Measurements from ENCODE around the gene LARGE1. TPM values are rescaled to one million over a fixed set of nuclear protein-coding genes. Genes with fewer than 3 reads are reported as not detected.

LARGE1 gene
- total RNA-seq, 2 donors from 2014 or later: 29.5 to 42.1 TPM

DNA sequence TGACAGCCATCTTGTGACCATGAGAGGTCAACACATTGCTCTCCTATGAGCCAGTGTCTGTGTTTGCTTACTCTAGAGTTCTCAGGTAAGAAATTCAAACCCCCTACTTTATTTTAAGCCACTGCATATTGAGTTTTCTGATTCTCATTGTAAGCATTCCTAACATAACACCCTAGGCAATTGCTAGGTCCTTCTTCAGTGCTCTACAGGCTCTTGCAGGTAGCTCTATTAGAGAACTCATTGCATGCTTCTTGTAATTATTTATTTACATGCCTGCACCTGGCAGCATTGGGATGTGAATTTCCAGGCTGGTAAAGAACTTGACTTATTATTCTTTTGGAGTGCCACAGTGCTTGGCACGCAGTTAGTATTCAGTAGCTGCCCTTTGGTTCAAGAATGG is 573.3 kb downstream of the LARGE1 start:
- no peak for DNase-seq (ENCODE audit: low spot score)
- Histone ChIP-seq H3K36me3 (no peaks in the 10 kb centered on the region), H3K27ac (no peak overlapping the region), H3K4me1 (ENCODE audit: control insufficient read depth in 1 of 2, low read depth in 2 of 2) (no peaks in the 10 kb centered on the region), H3K4me3 (no peak overlapping the region), H3K27me3 (replicated peaks; ENCODE audit: insufficient read depth) (no peaks in the 10 kb centered on the region), H3K9me3 (no peaks in the 10 kb centered on the region)
- no peak for ATAC-seq (ENCODE audit: insufficient number of reproducible peaks, low FRiP score, low read depth)
- TF ChIP-seq, protein P1, sequence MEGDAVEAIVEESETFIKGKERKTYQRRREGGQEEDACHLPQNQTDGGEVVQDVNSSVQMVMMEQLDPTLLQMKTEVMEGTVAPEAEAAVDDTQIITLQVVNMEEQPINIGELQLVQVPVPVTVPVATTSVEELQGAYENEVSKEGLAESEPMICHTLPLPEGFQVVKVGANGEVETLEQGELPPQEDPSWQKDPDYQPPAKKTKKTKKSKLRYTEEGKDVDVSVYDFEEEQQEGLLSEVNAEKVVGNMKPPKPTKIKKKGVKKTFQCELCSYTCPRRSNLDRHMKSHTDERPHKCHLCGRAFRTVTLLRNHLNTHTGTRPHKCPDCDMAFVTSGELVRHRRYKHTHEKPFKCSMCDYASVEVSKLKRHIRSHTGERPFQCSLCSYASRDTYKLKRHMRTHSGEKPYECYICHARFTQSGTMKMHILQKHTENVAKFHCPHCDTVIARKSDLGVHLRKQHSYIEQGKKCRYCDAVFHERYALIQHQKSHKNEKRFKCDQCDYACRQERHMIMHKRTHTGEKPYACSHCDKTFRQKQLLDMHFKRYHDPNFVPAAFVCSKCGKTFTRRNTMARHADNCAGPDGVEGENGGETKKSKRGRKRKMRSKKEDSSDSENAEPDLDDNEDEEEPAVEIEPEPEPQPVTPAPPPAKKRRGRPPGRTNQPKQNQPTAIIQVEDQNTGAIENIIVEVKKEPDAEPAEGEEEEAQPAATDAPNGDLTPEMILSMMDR (IDR thresholded peaks at IDR 0.05): no peak

DNA sequence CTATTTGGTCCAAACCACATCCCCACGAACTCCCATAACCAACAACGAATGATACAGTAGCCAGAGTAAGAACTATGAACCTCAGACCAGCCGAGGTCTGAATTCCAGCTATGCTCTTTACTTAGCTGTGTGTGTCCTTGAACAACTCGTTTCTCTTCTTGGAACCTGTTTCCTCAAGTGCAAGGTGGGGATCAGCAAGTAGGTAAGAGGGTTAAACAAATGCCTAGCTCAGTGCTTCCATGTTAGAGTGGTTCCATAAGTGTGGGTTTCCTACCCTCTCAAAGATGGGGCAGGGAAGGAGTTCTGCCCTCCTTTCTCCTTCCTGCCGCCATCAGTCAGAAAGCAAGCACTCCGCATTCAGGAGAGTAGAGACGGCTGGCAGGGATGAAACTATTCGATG is 578.7 kb downstream of the LARGE1 start:
- Histone ChIP-seq H3K9me3 (no peaks in the 10 kb centered on the region), H3K27me3 (replicated peaks; ENCODE audit: insufficient read depth) (no peaks in the 10 kb centered on the region), H3K36me3 (peaks cover under 1% of the 10 kb centered on the region), H3K4me3 (no peak overlapping the region), H3K27ac (no peak overlapping the region), H3K4me1 (ENCODE audit: control insufficient read depth in 1 of 2, low read depth in 2 of 2) (no peaks in the 10 kb centered on the region)
- ATAC-seq (ENCODE audit: insufficient number of reproducible peaks, low FRiP score, low read depth) (no peak), DNase-seq (ENCODE audit: low spot score) (no peak)
- TF ChIP-seq, protein P1 (IDR thresholded peaks at IDR 0.05): no peak

DNA sequence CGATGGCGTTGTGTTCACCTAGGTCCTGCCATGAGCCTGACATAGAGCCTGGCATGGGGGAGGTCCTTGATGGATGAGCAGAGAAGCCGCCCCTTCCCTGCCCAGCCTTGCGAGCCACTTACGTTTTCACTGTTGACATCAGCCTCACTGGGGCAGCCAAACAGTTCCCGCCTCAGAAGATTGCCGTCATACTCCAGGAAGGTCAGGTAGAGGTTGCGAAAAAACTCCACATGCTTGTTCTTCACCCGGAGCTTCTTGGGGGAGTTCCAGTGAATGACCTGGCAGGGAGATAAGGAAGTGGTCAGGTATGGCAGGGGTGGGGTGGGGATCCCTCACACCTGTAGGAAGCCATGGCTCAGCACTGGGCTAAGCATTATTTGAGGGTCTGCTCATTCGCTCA is 582.8 kb downstream of the LARGE1 start:
- Histone ChIP-seq H3K4me3 (no peak overlapping the region), H3K27me3 (replicated peaks; ENCODE audit: insufficient read depth) (no peaks in the 10 kb centered on the region), H3K9me3 (no peaks in the 10 kb centered on the region), H3K36me3 (peaks cover 6% of the 10 kb centered on the region), H3K4me1 (ENCODE audit: control insufficient read depth in 1 of 2, low read depth in 2 of 2) (no peaks in the 10 kb centered on the region), H3K27ac (no peak overlapping the region)
- no peak for DNase-seq (ENCODE audit: low spot score)
- TF ChIP-seq, protein P1 (IDR thresholded peaks at IDR 0.05): no peak
- no peak for ATAC-seq (ENCODE audit: insufficient number of reproducible peaks, low FRiP score, low read depth)

DNA sequence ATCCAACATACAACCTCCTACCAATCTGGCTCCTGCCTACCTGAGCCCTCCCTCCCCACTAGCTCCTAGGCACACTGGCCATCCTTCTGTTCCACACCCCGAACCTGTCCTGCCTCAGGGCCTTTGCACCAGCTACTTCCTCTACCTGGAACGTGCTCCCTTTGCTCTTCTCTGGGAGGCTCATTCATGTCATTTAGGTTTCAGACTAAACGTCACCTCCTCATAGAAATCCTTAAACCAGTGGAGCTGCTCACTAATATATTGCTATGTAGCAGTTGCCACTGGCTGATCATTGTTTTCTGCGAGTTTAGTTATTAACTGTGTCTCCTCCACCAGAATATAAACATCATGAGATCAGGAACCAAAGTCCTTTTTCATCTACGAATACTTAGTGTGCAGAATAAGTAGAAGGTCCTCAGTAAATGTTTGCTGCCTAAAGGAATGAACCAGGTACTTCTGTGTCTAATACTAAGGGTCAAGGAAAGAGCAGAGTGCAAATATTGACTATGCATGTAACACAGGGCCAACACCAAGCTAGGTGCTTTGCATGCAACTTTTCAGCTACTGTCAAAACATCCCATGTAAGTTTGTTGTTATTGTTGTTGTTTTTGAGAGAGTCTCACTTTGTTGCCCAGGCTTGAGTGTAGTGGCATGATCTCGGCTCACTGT is 584.5 kb downstream of the LARGE1 start:
- peaks cover 6% of the 10 kb centered on the region for H3K36me3 ChIP-seq
- DNase-seq (ENCODE audit: low spot score): no peak

DNA sequence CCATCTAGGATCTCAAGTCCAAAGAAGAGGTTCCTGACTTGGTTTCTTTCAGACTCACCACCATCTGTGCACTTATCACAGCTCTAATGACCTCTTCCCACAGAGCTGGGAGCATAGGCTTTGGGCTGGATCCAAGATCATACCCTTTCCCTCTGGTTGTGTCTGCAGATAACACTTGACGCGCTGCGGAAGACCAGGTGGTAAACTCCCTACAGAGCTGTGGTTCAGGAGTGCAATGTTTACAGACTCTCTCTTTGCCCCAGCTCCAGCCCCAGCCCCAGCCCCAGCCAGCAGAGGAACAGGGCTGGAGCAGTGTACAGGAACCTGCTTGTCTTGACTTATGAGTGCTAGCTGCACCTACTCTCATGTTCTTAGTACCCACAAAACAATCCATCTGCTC is 587.7 kb downstream of the LARGE1 start:
- Histone ChIP-seq H3K36me3 (peaks cover 6% of the 10 kb centered on the region), H3K27ac (no peak overlapping the region), H3K9me3 (no peaks in the 10 kb centered on the region), H3K27me3 (replicated peaks; ENCODE audit: insufficient read depth) (no peaks in the 10 kb centered on the region), H3K4me3 (no peak overlapping the region), H3K4me1 (ENCODE audit: control insufficient read depth in 1 of 2, low read depth in 2 of 2) (no peaks in the 10 kb centered on the region)
- TF ChIP-seq, protein P1 (IDR thresholded peaks at IDR 0.05): no peak
- DNase-seq (ENCODE audit: low spot score) (no peak), ATAC-seq (ENCODE audit: insufficient number of reproducible peaks, low FRiP score, low read depth) (no peak)

More for the DNA sequence above, 584.5 kb downstream of the LARGE1 start:
- no peaks in the 10 kb centered on the region for H3K4me1 ChIP-seq (ENCODE audit: control insufficient read depth in 1 of 2, low read depth in 2 of 2)
- H3K9me3 ChIP-seq: no peaks in the 10 kb centered on the region
- no peaks in the 10 kb centered on the region for H3K27me3 ChIP-seq (replicated peaks; ENCODE audit: insufficient read depth)
- TF ChIP-seq, protein P1 (IDR thresholded peaks at IDR 0.05): no peak
- no peak overlapping the region for H3K27ac ChIP-seq
- no peak overlapping the region for H3K4me3 ChIP-seq
- no peak for ATAC-seq (ENCODE audit: insufficient number of reproducible peaks, low FRiP score, low read depth)
